GM12865 (cell line): ENCODE measurements around the gene SUN2.

Source experiments
- DNase-seq: peaks from one replicate; pipeline ENCODE4 v3.0.0; 2010; ENCODE audit warnings: low read depth
- H3K4me3 ChIP-seq: 2 replicates; pipeline ENCODE4 v1.5.1; 2011; ENCODE audit warnings: mild to moderate bottlenecking, low read depth, low read length, control low read depth
- TF ChIP-seq, protein P1 (sequence below): IDR thresholded peaks from 2 replicates; pipeline ENCODE4 v1.5.1; 2011; ENCODE audit warnings: low read length, control low read depth, low read depth, inconsistent platforms; ENCODE audit not compliant: insufficient read depth; ENCODE audit errors: missing control alignments

SUN2 gene

DNA sequence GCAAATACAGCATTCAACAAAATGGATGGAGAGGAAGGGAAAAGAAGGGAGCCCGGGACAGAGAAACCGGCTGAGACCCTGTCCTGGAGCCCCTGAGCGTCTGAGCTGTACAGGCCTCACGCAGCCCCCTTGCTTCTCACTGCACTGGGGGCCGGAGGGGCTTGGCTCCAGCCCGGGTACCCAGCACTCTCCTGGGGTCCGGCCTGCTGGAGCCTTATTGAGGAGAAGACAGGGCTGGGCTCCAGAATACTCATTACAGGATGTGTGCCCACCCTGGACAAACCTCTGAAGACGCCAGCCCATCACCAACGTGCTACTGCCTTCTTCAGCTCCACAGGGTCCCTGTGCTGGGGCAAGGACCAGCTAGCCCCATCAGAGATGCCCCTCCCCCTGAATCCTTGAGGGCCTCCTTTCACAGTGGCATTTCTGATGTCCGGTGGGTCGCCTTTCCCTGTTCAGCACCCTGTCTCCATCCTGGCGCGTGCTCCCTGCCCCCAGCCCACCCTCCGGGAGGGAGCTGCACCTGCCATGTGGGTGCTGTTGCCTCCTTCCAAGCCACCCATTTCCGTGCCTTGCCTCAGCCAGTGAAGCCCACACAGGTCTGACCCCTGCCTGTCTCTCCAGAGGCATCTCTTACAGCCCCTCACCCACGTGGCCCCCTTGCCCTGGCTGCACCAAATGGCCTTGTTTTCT, 14.6 kb upstream of the SUN2 start:
- no peak overlapping the region for H3K4me3 ChIP-seq
- TF ChIP-seq, protein P1, sequence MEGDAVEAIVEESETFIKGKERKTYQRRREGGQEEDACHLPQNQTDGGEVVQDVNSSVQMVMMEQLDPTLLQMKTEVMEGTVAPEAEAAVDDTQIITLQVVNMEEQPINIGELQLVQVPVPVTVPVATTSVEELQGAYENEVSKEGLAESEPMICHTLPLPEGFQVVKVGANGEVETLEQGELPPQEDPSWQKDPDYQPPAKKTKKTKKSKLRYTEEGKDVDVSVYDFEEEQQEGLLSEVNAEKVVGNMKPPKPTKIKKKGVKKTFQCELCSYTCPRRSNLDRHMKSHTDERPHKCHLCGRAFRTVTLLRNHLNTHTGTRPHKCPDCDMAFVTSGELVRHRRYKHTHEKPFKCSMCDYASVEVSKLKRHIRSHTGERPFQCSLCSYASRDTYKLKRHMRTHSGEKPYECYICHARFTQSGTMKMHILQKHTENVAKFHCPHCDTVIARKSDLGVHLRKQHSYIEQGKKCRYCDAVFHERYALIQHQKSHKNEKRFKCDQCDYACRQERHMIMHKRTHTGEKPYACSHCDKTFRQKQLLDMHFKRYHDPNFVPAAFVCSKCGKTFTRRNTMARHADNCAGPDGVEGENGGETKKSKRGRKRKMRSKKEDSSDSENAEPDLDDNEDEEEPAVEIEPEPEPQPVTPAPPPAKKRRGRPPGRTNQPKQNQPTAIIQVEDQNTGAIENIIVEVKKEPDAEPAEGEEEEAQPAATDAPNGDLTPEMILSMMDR = no peak
- no peak for DNase-seq

DNA sequence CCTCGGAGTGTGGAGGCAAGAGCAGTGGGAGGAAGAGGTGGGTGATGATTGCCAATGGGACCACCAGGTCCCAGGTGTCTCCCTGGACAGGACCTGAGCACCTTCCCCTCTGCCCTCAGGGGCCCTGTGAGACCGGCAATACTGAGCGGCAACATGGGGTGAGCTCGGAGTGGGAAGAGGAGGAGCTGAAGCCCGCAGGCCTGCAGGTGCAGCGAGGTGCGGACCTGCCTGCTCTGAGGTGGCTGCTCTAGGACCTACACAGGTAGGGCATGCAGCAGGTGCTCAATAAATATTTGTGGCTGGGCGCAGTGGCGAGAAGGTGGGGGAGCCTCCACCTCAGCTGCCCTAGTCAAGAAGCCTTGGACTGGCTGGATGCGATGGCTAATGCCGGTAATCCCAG, 12.2 kb upstream of the SUN2 start:
- no peak overlapping the region for H3K4me3 ChIP-seq
- TF ChIP-seq, protein P1 = no peak
- DNase-seq = no peak

GRCh38 chr22:38767313-38767712, 11.5 kb upstream of the SUN2 start:
- H3K4me3 ChIP-seq = no peak overlapping the region
- TF ChIP-seq, protein P1 = no peak
- no peak for DNase-seq

- peak; percentile 43 for DNase-seq
- TF ChIP-seq, protein P1 = peak; percentile 86
- H3K4me3 ChIP-seq = no peak overlapping the region
Measured at GRCh38 chr22:38766076-38766777, 10.4 kb upstream of the SUN2 start.

DNA sequence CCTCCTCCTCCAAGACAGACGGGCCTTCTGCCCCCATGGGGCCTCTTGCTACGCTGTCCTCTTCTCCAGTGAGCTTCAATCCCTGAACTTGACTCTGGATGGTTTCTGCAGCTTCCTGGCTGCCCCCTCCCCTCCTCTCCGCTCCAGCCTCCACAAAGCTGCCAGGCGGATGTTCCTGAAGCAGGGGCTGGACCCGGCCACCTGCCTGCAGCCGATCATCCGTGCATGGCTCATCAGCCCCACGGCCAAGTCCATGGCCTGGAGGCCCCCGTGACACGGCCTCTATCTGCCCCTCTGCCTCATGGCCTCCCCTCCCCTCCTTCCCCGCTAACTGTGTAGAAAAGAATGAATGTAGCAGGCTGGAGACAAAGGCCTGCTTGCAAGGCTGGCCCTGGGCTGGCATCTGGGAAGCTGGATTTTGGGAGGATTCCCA, 6.8 kb upstream of the SUN2 start:
- DNase-seq = no peak
- H3K4me3 ChIP-seq = no peak overlapping the region
- TF ChIP-seq, protein P1 = no peak

DNA sequence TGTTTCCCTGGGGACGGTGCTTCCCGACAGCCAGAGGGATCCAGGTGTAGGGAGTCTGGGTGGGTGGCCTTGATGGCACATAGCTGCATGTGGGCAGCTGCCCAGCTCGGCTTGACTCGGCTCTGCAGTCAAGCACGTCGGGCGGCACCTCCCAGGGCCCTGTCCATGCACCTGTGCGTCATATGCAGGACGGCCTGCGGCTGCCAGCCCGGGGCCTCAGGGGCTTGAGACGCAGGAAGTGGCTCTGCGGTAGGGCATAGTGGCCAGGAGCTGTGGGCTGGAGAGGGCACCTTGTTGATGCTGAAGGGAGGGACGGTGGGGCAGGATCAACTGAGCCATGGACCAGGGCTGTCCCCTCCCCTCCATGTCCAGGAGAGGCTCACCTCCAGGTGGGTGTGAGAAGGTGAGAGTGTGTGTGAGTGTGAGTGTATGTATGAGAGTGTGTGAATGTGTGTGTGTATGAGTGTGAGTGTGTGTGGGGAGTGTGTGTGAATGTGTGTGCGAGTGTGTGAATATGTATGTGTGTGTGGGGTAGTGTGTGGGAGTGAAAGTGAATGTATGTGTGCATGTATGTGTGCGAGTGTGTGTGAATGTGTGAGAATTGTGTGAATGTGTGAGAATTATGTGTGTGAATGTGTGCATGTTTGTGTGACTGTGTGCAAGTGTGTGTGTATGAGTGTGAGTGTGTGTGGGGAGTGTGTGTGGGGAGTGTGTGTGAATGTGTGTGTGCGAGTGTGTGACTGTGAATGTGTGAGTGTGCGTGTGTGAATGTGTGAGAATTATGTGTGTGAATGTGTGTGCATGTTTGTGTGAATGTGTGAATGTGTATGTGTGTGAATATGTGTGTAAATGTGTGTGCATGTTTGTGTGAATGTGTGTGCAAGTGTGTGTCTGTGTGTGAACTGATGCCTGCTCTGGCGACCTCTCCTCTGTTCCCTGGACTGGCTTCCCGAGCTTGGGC, 5.7 kb upstream of the SUN2 start:
- TF ChIP-seq, protein P1 = no peak
- peak; percentile 46 for DNase-seq
- H3K4me3 ChIP-seq = no peak overlapping the region
